ENCODE results near the gene BORCS6. TPM values are rescaled to one million over a fixed set of nuclear protein-coding genes. Genes with fewer than 3 reads are reported as not detected.

The BORCS6 gene
- total RNA-seq, result 6.1 and 7.4 TPM in 2 replicates

DNA sequence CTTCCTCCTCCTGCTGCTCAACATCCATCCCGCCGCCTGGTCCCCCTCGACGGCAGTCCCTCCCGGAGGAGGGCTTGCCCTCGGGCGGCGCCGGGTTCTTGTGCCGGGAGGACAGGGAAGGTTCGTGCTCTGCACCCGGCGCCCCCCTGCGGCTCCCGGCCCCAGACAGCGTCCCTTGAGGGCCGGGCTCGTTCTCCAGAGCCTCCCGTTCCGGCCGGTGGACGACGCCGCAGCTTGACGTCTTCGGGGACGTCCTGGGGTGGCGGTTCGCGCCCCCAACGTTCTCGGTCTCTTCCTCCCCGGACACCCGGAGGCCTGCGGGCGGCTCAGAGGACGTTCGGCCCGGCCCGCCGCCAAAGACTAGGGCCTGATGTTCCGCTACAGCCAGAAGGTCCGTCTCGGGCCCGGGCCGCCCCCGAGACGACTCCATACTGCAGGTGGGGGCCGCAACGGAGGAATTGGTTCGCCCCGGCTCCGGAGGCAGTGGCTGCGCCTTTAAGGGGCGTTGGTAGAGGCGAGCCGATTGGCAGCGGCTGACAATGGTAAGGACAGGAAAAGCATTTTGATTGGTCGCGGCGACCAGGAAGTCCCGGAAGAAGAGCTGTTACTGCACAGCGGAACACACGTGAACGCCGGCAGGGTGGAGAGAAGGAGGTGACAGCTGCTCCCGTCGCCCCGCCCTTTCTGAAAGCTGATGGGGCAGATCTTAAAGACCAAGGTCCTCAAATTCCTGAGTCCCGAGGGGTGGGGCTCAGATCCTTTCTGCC lies at the start of gene BORCS6:
Gene BORCS6 (minus strand): TSS at position 470 of the 767 bp plus-strand sequence. CDS start 40 bp downstream, at position 430.

DNA sequence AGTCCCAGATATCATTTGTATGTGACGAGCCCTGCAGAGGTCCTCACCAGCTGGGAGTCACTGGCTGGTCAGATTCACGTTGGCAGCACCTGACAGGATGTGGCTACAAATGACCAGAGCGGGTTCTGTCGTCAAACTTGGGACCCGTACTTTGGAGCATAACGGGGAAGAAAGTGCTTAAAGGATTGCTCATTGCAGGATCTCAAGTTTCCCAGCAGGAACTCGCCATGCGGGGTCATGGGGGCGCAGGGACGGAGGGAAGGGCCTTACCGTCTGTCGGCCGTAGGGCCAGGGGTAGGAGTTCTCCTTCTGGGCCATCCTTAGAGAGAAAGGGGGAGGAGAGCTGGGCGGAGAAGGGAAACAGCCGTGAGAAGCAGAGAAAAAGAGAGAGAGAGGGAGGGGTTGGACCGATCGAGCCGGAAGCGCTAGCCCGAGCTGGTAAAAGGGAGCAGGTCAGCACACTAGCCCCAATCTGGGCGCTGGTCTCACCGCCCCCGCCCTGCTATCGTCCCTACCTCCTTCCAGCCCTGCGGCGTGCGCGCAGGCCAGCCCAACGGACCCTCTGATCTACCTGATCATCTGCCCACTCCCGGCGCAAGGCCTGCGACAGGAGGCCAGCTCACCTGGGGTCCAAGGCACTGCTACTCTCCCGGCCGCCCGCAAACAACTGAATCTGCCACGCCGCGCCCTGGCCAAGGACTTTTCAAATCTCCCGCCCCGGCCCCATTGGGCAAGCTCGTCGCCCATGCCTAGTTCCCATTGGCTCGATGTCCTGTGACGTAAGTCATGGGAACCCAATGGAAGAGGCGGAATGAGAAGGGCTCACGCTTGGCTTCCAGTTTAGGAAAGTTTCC lies 20.2 kb upstream of the BORCS6 start, which contains the start of gene AURKB:
Gene AURKB (minus strand): TSS at position 669 of the 854 bp plus-strand sequence. CDS start 351 bp downstream, at position 318.

DNA sequence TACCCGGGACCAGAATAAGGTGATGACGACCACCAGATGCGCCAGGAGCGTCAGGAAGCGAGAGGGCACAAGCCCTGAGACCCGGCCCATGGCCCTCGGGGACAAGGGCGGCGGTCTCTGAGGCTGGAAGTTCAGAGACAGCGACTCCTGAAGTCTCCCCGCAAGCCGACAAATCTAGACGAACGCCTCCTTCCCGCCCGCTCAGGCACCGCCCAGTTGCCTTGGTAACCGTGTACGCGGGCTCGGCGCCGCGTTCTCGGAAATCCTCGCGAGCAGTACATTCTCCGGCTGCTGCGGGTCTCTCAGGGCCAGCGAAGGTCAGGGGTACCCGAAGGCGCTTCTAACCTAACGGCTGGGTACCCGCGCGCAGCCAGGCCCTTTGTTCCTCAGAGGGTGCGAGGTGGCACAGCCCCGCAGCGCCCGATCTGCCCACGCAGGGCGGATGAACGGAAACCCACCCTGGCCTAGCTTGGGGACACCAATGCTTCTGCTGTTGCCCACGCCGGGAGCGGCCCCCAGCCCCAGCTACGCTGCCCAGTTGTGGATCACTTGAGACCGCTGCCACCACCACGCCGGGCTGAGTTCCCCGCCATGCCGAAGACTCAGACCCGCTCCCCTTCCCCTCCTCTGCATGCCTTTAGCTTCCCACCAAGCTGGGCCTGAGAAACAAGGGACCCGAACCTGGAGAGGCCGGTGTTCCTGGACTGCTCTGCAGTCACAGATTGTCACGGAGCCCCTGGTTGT lies 13.6 kb downstream of the BORCS6 start, which contains the start of gene TMEM107:
Gene TMEM107 (minus strand): TSS at position 184 of the 744 bp plus-strand sequence. CDS start 94 bp downstream, at position 90.

DNA sequence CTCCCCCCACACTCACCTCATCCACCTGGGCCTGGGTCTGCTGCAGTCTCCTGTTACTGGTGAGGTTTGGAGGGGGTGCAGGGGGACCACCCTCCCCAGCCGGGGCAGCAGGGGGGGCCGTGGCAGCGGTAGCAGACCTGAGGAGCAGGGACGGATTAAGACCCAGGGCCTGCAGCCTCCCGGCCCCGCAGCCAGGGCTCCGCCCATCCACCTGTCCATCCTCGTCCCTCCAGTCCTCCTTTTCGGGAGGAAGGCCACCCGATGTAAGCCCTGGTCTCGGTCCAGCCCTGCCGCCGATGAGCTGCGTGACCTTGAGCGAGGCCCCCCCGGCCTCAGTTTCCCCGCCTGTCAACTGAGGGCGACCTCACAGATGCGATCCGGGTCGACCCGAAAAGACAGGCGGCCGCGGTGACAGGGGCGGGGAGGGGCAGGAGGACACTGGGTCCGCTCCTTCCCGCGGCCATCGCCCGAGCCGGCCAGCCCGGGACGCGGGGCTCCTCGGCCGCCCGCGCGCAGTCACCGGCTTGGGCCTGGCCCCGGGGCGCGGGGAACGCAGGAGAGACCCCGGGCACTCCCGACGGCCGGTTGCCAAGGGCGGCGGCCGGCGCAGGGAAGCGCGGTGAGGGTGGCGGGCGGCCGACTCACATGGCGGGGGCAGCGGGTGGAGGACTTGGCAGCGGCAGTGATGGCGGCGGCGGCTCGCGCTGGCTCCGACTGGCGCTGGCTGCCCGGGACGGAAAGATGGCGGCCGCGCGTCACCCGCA lies 27.6 kb downstream of the BORCS6 start, which contains the start of gene VAMP2:
Gene VAMP2 (minus strand): TSS at position 716 of the 764 bp plus-strand sequence. CDS start 69 bp downstream, at position 647.

DNA sequence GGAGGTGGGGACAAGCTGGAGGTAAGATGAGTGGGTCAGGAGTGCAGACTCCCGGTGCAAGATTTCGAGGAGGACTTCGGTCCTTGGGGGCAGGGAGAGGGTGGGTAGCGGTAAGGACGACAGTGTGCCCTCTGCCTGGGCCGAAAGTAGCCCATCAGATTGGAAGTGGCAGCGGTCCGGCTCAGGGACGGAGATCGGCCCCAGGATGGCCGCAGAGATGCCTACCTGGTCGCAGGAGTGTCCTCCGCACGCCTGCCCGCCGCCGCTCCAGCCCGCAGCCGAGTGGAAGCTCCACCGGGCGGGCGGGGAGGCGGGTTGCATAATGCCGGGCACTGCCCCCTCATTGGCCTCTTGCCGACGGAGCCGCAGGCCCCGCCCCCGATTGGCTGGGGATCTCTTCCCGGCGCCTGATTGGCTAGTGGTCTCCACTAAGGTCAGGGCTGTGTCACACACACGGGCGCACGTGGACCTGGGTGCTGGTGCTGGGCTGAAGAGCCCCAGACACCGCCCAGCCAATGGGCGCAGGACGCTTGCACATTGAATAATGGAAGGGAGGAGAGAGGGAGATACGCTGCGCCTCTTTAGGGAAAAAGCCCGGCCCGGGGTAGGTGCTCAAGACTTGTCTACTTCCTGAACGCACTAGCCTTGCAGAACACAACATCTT lies 37.7 kb downstream of the BORCS6 start, which contains the start of gene PER1:
Gene PER1 (minus strand): TSS at position 293 of the 664 bp plus-strand sequence. CDS start 1,698 bp downstream, outside the sequence.

Other genes starting within 250 kb of the BORCS6 start
- not detected in 2 replicates for gene GUCY2D, start 187.6 kb downstream of the BORCS6 start, total RNA-seq
- not detected in 2 replicates for gene ALOX15B, start 151.1 kb downstream of the BORCS6 start, total RNA-seq
- not detected in 2 replicates for gene ALOX12B, start 102.5 kb downstream of the BORCS6 start, total RNA-seq
- gene ALOXE3, start 71.7 kb downstream of the BORCS6 start, total RNA-seq, result not detected in 2 replicates
- 0.12 TPM in 1 of 2 replicates, not detected in the other for gene HES7, start 66.1 kb downstream of the BORCS6 start, total RNA-seq
- 9.4 and 10.9 TPM in 2 replicates for gene PER1, start 37.8 kb downstream of the BORCS6 start, total RNA-seq
- 7.1 and 10.4 TPM in 2 replicates for gene VAMP2, start 27.2 kb downstream of the BORCS6 start, total RNA-seq
- gene TMEM107, start 13.8 kb downstream of the BORCS6 start, total RNA-seq, result 27.4 and 35.0 TPM in 2 replicates
- gene AURKB, start 20.4 kb upstream of the BORCS6 start, total RNA-seq, result 9.6 and 18.8 TPM in 2 replicates
- gene CTC1, start 57.9 kb upstream of the BORCS6 start, total RNA-seq, result 4.5 and 5.0 TPM in 2 replicates
- gene PFAS, start 59.1 kb upstream of the BORCS6 start, total RNA-seq, result 10.3 and 14.8 TPM in 2 replicates
- 6.5 and 9.2 TPM in 2 replicates for gene RANGRF, start 98.5 kb upstream of the BORCS6 start, total RNA-seq
- gene SLC25A35, start 105.2 kb upstream of the BORCS6 start, total RNA-seq, result 0.62 and 0.92 TPM in 2 replicates
- gene ARHGEF15, start 120.1 kb upstream of the BORCS6 start, total RNA-seq, result 0.79 and 2.1 TPM in 2 replicates
- gene ODF4, start 149.7 kb upstream of the BORCS6 start, total RNA-seq, result not detected in 2 replicates
- 3,211 and 3,528 TPM in 2 replicates for gene RPL26, start 193.0 kb upstream of the BORCS6 start, total RNA-seq
- gene RNF222, start 207.6 kb upstream of the BORCS6 start, total RNA-seq, result not detected in 2 replicates
- gene NDEL1, start 245.7 kb upstream of the BORCS6 start, total RNA-seq, result 56.8 and 64.8 TPM in 2 replicates

Measured in aortic smooth muscle cell (primary cell).